HG03095 (cell line): ENCODE results near the gene STK38L.

Experiments
- ATAC-seq: cut with Tn5 transposase; IDR thresholded peaks from one replicate; pipeline ENCODE4 v1.9.1; 2021; ENCODE audit warnings: moderate library complexity; ENCODE audit not compliant: unreplicated experiment

Gene STK38L

DNA sequence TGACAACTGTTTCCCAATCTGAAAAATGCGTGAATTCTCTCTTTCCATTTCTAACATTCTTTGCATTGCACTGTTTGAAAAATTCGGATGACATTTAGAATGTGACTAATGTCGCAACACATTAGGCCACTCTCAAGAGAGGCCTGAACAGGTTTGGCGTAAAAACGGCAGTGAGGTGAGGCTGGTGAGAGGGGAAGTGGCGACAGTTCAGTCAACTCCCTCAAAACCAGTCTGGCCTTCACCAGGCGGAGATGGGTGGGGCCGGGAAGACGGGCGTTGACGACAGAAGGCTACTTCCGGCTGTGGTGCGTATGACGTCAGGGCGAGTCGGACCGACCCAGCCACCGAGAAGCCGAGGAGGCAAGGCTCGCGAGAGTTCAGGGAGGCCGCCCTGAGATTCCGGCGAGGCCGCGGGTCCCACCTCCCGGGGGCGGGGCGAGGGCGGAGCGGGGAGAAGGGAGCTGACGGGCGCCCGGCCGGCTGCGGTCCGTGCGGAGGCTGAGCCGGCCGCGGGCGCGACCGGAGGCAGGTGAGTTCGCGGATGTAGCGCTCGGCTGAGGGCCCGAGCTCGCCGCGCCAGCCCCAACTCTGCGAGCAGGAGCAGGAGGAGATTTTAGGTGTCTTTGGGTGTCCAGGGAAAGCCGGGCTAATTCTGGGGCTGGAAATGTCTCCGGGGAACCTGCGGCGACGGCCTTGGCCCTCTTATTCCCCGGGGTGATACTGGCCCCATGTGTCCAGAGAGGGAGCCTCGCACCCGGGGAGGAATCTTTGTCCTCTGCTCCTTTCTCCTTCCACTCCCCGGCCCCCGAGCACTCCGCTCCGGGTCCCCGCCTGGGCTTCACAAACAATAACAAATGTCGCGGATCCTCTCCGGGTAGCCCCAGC is at the start of gene STK38L:
Gene STK38L, plus strand, starts transcription at position 483 of the 885 bp plus-strand sequence. CDS start 53,435 bp downstream, outside the sequence.
- ATAC-seq: peak; percentile 85

DNA sequence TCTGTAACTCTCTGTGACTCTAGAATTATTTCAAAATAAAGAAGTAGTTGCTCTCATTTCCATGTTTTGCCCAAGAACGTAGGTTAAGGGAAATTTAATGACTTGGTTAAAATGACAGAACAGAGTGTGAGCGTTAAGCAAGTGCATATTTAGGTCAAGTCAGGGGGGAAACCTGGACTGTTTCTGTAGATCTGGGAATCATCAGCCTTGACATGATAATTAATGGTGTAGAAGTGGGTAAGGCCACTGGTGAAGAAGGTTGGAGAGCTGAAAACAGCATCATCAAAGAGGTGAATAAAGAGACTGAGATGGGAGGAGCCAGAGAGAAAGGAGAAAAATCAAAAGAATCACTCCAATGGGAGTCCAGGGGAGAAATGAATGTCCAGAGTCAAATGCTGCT is 49.4 kb upstream of the STK38L start:
- ATAC-seq: no peak

- no peak for ATAC-seq
Measured at GRCh38 chr12:27198036-27198435, 46.0 kb upstream of the STK38L start.

DNA sequence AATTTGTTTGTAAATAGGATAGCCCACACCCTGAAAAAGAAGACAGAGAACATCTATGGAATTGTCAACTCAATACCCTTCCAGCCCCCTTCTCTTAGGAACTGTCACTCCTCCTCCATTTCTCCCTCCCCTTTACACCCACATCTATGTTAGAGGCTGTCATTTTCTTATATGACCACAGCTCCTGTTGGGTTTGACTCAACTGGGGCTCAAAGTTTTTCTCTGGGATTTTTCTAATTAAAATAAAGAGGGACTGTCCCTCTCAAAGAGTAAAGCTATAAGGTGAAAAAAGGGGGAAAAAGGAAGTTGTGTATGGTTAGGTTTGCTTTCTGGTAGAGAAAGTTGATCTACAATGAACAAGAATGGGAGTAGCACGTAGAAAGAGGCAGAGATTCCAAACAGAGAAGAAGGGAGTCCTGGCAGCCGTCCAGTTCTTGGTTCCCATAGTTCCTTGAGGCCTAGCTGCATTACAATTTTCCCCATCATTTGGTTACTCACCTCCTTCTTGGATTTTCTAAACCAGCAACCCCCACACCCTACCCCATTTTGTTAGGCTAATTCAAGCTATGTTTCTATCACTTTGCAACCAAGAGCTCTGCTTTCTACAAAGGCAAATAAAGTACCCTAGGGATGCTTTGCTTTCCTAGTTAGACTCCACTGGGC is 44.3 kb upstream of the STK38L start:
- ATAC-seq: no peak

DNA sequence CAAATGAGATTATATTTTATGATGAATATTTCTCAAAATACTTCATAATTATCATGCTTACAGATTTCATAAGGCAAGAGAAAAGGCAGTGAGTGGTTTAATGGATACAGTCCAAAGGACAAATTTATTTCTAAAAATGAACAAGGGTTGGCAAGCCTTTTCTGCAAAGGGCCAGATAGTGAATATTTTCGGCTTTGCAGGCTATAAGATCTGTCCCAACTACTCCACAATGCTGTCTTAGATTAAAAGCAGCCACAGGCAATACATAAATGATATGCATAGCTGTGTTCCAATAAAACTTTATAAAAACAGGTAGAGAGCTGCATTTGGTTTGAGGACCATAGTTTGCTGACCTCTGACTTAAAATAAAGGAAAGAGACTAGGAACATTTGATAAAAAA is 42.9 kb upstream of the STK38L start:
- no peak for ATAC-seq

GRCh38 chr12:27206801-27207502 is 37.1 kb upstream of the STK38L start:
- ATAC-seq: no peak

- ATAC-seq: peak; percentile 88
Measured at GRCh38 chr12:27207615-27208413, 36.3 kb upstream of the STK38L start.

DNA sequence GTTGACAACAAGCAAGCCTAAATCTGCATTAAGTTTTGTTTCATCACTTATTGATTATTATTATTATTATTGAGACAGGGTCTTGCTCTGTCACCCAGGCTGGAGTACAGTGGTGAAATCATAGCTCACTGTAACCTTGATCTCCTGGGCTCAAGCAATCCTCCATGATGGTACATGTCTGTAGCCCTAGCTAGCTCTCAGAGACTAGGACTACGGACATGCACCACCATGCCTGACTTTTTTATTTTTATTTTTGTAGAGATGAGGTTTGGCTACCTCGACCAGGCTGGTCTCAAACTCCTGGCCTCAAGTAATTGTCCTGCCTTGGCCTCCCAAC is 35.7 kb upstream of the STK38L start:
- ATAC-seq: peak; percentile 32

GRCh38 chr12:27209257-27209910 is 34.7 kb upstream of the STK38L start:
- no peak for ATAC-seq

- no peak for ATAC-seq
Measured at GRCh38 chr12:27210187-27210586, 33.9 kb upstream of the STK38L start.

DNA sequence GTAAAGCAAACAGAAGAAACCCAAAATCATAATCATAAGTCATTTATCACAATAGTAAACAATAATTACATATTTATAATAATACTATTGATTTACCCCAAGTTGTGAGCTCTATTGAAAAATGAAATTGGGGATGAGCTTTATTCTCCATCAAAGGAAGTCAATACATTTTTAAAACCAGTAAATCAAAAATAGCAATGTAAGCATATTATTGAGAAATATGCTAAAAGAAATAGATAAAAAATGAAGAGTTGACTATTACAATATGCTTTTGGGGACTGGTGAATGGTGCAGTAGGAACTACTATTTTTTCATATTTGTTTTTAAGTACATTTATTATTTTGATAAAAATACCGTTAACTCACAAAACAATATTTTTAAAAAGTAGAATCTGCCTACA is 31.2 kb upstream of the STK38L start:
- ATAC-seq: no peak

- ATAC-seq: no peak
Measured at GRCh38 chr12:27213304-27213703, 30.8 kb upstream of the STK38L start.

GRCh38 chr12:27213830-27214787 is 30.0 kb upstream of the STK38L start:
- no peak for ATAC-seq

DNA sequence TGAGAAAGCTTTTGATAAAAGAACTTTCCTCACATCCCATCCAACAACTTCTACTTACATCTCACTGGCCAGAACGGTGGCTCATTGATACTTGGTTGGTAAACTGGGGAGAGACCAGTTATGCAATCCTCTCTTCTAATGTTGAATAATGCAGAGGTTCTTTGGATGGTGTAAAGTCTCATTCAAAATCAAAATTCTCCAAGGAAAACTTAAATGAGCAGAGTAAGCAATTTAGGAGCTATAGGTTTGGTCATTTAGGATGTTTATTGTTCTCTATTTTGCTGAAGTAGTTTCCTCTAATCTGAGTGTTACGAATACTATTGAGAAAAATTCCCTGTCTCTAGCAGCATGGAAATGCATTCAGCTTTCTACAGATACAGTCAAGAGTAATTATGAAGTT is 26.5 kb upstream of the STK38L start:
- ATAC-seq: no peak

DNA sequence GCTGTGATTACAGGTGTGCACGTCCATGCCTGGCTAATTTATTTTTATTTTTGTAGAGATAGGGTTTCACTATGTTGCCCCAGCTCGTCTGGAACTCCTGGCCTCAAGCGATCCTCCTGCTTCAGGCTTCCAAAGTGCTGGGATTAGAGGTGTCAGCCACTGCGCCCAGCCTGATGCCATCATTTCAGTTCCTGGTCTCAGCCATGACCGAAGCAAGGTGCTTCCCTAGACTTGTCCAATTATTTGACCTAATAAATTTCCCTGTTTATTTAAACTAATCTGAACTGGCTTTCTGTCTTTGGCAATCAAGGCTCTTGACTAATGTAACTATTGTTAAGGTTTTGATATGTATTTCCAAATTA is 24.4 kb upstream of the STK38L start:
- ATAC-seq: no peak

DNA sequence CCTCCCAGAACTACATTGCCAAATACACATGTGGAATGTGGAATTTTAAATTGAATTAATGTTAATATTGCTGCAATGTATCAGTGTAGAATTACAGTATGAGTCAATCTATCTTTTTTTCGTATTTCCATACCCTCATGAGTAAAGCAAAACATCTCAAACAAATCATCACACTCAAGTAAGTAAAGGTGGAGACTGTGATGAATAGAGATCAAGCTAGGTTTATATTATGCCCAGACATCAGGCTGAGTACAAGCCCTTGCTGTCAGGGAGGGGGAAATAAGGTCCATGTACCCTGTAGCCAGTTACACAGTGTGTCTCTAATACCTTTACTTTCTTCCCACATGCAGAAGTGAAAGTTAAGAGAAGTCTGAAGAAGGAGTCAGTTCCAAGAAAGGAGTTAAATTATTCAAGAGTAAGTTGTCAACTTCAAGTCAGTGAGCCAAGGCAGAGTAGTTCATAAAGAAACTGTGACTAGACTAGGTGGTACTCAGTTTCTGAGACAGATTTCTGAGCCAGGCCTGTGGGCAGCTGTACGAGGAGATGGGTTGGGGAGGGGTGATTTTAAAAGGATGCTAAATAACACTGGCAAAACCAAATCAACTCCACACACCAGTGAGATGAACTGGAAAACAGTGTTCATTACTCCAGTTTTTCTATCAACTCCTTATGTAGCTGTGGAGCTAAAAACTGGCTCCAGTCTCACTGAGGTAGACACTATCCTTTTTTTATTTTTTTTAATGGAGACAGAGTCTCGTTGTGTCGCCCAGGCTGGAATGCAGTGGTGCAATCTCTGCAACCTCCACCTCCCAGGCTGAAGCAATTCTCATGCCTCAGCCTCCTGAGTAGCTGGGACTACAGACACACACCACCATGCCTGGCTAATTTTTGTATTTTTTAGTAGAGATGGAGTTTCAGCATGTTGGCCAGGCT is 23.8 kb upstream of the STK38L start:
- peak; percentile 59 for ATAC-seq

DNA sequence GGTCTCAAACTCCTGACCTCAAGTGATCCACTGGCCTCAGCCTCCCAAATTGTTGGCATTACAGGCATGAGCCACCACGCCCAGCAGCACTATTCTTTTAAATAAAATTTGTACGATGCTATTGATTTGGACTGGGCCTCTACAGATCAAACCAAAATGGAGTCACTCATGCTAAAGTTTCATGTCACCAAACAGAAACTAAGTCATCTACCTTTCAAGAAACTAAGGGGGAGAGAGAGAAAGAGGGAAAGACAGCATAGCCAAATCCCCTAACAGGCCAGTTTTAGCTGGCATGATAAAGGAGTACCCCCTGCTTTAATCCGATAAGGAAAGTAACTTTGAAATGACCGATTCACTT is 23.1 kb upstream of the STK38L start:
- no peak for ATAC-seq

DNA sequence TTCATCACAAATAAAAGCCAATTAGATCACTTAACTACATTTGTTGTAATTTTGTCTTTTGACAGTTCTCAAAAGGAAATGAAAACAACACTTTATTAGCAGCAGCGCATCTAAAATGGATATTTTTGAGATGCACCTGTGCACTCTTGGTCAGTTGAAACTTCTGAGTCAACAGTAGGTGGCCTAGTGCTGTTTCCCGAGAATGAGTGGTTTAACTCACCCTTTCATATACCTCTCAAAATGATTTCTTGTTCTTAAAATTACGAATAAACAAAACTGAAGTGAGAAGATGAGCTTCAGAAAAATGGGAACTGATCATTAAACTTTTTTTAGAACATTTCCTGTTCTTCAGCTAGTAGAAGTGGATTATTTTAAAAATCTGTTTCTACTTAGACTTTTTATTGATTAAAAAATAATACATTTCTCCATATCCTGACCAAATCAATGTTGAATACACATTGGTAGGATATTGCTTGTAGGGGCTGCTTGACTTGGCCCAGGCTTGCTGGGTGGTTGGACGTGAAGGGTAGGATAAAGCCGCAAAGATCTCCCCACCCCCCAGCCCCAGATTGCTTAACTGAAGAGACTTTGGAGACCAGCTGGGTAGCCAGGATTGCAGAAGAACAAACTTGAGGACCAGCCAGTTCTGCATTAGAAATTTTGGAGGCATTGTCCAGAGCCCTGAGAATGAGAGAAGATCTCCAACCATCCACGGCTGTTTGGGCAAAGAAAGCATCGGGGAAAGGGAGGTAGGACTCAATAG is 22.3 kb upstream of the STK38L start:
- ATAC-seq: peak; percentile 64
